A549 (cell line): ENCODE data around the gene UBE2C. TPM values are rescaled to one million over a fixed set of nuclear protein-coding genes. Genes with fewer than 3 reads are reported as not detected.

Experiments
- ATAC-seq, 2 experiments: fragments of 200-7000 bp in 1 of 2; fragments of >200 bp in 1 of 2; cut with Nextera tagmentation in 1 of 2; cut with Tn5 transposase in 1 of 2; 3 replicates each; pipeline versions ENCODE4 v1.8.0 to v1.9.1; 2018 to 2020; ENCODE audit warnings: mild to moderate bottlenecking in 1 of 2, moderate library complexity in 1 of 2
- CTCF ChIA-PET: fragments of 300-600 bp; sonication (Branson Sonifier 250); formaldehyde crosslinking; extraction: SDS; loops from one replicate; lab custom pipeline; 2021; ENCODE audit warnings: antibody characterized with exemption, inconsistent platforms; lab: Yijun Ruan, JAX
- POLR2A ChIA-PET: fragments of 350-600 bp; formaldehyde crosslinking; extraction: SDS; loops from one replicate; lab custom pipeline; 2021; ENCODE audit warnings: antibody characterized with exemption, inconsistent platforms; lab: Yijun Ruan, JAX
- DNase-seq, 2 experiments: peaks; one replicate each; pipeline versions ENCODE4 v3.0.0 to v3.0.0-alpha.2; 2011 to 2016; ENCODE audit warnings: low read depth in 1 of 2, low spot score in 1 of 2
- FAIRE-seq: peaks from 2 replicates; lab custom pipeline; 2011; peaks lifted over from hg19 to GRCh38; lab: Jason Lieb, UNC
- H3K27ac ChIP-seq, 2 experiments: fragments of >200 bp; sonication (Bioruptor Twin); formaldehyde crosslinking; 3 replicates each; pipeline ENCODE4 v1.5.1; 2016 to 2017
- H3K4me1 ChIP-seq: fragments of >200 bp; sonication (Bioruptor Twin); formaldehyde crosslinking; 3 replicates; pipeline ENCODE4 v1.6.1; 2016
- H3K4me2 ChIP-seq: fragments of >200 bp; sonication (Bioruptor Twin); formaldehyde crosslinking; 3 replicates; pipeline ENCODE4 v1.6.1; 2016
- H3K4me3 ChIP-seq: fragments of >200 bp; sonication (Bioruptor Twin); formaldehyde crosslinking; 3 replicates; pipeline ENCODE4 v1.5.1; 2016
- H3K9me3 ChIP-seq: fragments of >200 bp; sonication (Bioruptor Twin); formaldehyde crosslinking; 3 replicates; pipeline ENCODE4 v1.6.1; 2016
- BHLHE40 ChIP-seq: IDR thresholded peaks from 2 replicates; pipeline ENCODE4 v1.6.1; 2012; ENCODE audit warnings: low read depth, low read length, inconsistent platforms
- CBX8 ChIP-seq: fragments of 200-600 bp; sonication (generic); IDR thresholded peaks from 2 replicates; pipeline ENCODE4 v1.6.1; 2016
- EHF ChIP-seq: fragments of 250-450 bp; sonication (Bioruptor Pico); IDR thresholded peaks from 2 replicates; pipeline ENCODE4 v1.5.0; 2020; ENCODE audit warnings: mild to moderate bottlenecking
- EHMT2 ChIP-seq: fragments of 200-600 bp; sonication (generic); IDR thresholded peaks from 2 replicates; pipeline ENCODE4 v1.6.1; 2016; ENCODE audit warnings: antibody characterized with exemption, low read depth, mild to moderate bottlenecking, moderate library complexity
- FOXS1 ChIP-seq: fragments of 250-450 bp; sonication (Bioruptor Pico); IDR thresholded peaks from 2 replicates; pipeline ENCODE4 v1.5.0; 2020; ENCODE audit warnings: mild to moderate bottlenecking, moderate library complexity
- HDAC2 ChIP-seq: fragments of 200-600 bp; sonication (generic); IDR thresholded peaks from 2 replicates; pipeline ENCODE4 v1.6.1; 2016
- JUN ChIP-seq, 2 experiments: fragments of >200 bp; sonication (Bioruptor Twin); formaldehyde crosslinking; IDR thresholded peaks; 2 replicates in 1 of 2; 3 replicates in 1 of 2; pipeline ENCODE4 v1.6.1; 2016 to 2017
- KDM1A ChIP-seq: fragments of 200-600 bp; sonication (generic); IDR thresholded peaks from 2 replicates; pipeline ENCODE4 v1.6.1; 2016; ENCODE audit warnings: low read depth, mild to moderate bottlenecking
- MAFK ChIP-seq: fragments of 450-650 bp; IDR thresholded peaks from 2 replicates; pipeline ENCODE4 v1.6.1; 2014; ENCODE audit not compliant: partially characterized antibody
- MAX ChIP-seq: IDR thresholded peaks from 2 replicates; pipeline ENCODE4 v1.6.1; 2012
- MYC ChIP-seq: IDR thresholded peaks from 2 replicates; pipeline ENCODE4 v1.6.1; 2012; ENCODE audit warnings: mild to moderate bottlenecking, inconsistent platforms, low read length, improper control_type of control experiment, borderline replicate concordance
- NFE2L2 ChIP-seq: fragments of 150-350 bp; conservative IDR thresholded peaks from 2 replicates; pipeline ENCODE4 v1.6.1; 2014; ENCODE audit warnings: low read length
- PBX3 ChIP-seq: IDR thresholded peaks from 2 replicates; pipeline ENCODE4 v1.6.1; 2012
- POLR2A ChIP-seq: IDR thresholded peaks from 2 replicates; pipeline ENCODE4 v1.6.1; 2012; ENCODE audit warnings: mild to moderate bottlenecking, low read length
- RARB ChIP-seq: fragments of 250-450 bp; sonication (Bioruptor Pico); IDR thresholded peaks from 2 replicates; pipeline ENCODE4 v1.8.0; 2021; ENCODE audit warnings: mild to moderate bottlenecking, moderate library complexity
- TFCP2L1 ChIP-seq: fragments of 250-450 bp; sonication (Bioruptor Pico); IDR thresholded peaks from 2 replicates; pipeline ENCODE4 v1.5.0; 2021; ENCODE audit warnings: mild to moderate bottlenecking
- USF2 ChIP-seq: fragments of 450-650 bp; IDR thresholded peaks from 2 replicates; pipeline ENCODE4 v1.6.1; 2014; ENCODE audit warnings: antibody characterized with exemption
- ZC3H11A ChIP-seq: fragments of 450-650 bp; IDR thresholded peaks from 2 replicates; pipeline ENCODE4 v1.6.1; 2014; ENCODE audit warnings: antibody characterized with exemption, mild to moderate bottlenecking
- ZFP36 ChIP-seq: fragments of 450-650 bp; IDR thresholded peaks from 2 replicates; pipeline ENCODE4 v1.6.1; 2014; ENCODE audit warnings: borderline replicate concordance; ENCODE audit not compliant: partially characterized antibody
- ZNF302 ChIP-seq: fragments of 250-450 bp; sonication (Bioruptor Pico); IDR thresholded peaks from 2 replicates; pipeline ENCODE4 v1.9.0; 2021; ENCODE audit warnings: inconsistent platforms, mild to moderate bottlenecking, moderate library complexity
- ZSCAN20 ChIP-seq: fragments of 250-450 bp; sonication (Bioruptor Pico); IDR thresholded peaks from 2 replicates; pipeline ENCODE4 v1.8.0; 2022; ENCODE audit warnings: mild to moderate bottlenecking, moderate library complexity
- WGBS: methylation state at CpG from one replicate; pipeline ENCODE4 v1.1.6; 2017; ENCODE audit errors: missing lambda C conversion rate; 5-methylcytosine and 5-hydroxymethylcytosine counted together
- polyA plus RNA-seq, 4 experiments: library from polyadenylated mRNA; depleted of rRNA in 3 of 4; stranded (reverse); fragments of >200 nt; fragmentation: RNase III in 1 of 4; extraction: RNeasy Plus Mini Kit Qiagen cat#74134 plus additional on column Dnase treatment in 1 of 4; gene quantifications; 2 replicates in 3 of 4; 3 replicates in 1 of 4; pipeline ENCODE4 v1.2.3, GENCODE V29; 2011 to 2017
- TF ChIP-seq, protein P1 (sequence below): fragments of 250-450 bp; sonication (Bioruptor Pico); IDR thresholded peaks from 2 replicates; pipeline ENCODE4 v1.5.0; 2021; ENCODE audit warnings: mild to moderate bottlenecking, moderate library complexity, borderline replicate concordance
- TF ChIP-seq, protein P2 (sequence below): fragments of 150-350 bp; IDR thresholded peaks from 2 replicates; pipeline ENCODE4 v1.6.1; 2014; ENCODE audit warnings: low read depth, mild to moderate bottlenecking, low read length

UBE2C gene
- polyA plus RNA-seq, 2 of the 4 experiments (the other 2 are of a cell fraction), result 123 to 189 TPM

DNA sequence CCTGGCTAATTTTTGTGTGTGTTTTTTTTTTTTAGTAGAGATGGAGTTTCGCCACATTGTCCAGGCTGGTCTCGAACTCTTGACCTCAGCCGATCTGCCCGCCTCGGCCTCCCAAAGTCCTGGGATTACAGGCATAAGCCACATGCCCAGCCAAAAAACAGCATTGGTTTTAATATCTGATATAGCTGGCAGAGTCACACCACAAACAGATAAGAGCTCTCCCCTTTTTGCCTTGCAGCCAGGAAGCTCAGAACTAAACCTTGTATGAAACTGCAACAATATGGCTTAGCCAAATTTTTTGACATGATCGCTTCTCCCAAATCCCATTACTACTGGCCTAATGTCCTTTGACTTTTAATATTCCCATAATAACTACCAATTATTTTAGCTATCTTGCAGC, 39.9 kb downstream of the UBE2C start:
- TF ChIP-seq ZFP36 (no peak), EHF (CRISPR knock-in tag) (no peak), ZC3H11A (no peak), CBX8 (no peak), HDAC2 (no peak), NFE2L2 (no peak), BHLHE40 (no peak), MAX (no peak), MYC (no peak), JUN (IDR thresholded peaks at IDR 0.05) (no peak), ZNF302 (CRISPR knock-in tag) (no peak), TFCP2L1 (no peak), RARB (CRISPR knock-in tag) (no peak)
- TF ChIP-seq, protein P1, sequence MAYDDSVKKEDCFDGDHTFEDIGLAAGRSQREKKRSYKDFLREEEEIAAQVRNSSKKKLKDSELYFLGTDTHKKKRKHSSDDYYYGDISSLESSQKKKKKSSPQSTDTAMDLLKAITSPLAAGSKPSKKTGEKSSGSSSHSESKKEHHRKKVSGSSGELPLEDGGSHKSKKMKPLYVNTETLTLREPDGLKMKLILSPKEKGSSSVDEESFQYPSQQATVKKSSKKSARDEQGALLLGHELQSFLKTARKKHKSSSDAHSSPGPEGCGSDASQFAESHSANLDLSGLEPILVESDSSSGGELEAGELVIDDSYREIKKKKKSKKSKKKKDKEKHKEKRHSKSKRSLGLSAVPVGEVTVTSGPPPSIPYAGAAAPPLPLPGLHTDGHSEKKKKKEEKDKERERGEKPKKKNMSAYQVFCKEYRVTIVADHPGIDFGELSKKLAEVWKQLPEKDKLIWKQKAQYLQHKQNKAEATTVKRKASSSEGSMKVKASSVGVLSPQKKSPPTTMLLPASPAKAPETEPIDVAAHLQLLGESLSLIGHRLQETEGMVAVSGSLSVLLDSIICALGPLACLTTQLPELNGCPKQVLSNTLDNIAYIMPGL, result no peak
- peaks cover 8% of the 10 kb centered on the region; the same call in 2 of the 3 replicates for H3K4me1 ChIP-seq
- DNase-seq, result no peak
- ATAC-seq, result no peak
- no peak for FAIRE-seq
- 84% methylated on average over 6 of the region's 6 CpGs for WGBS
- CTCF ChIA-PET, result interaction anchor here (0.6 kb wide), 1 partner anchor 13 kb away, joined by 3 read pairs; no protein-coding TSS in a partner anchor
- H3K9me3 ChIP-seq, result no peaks in the 10 kb centered on the region
- H3K27ac ChIP-seq, result no peak overlapping the region
- no peak overlapping the region for H3K4me3 ChIP-seq
- POLR2A ChIA-PET, result no interaction called here
- H3K4me2 ChIP-seq, result no peak overlapping the region

DNA sequence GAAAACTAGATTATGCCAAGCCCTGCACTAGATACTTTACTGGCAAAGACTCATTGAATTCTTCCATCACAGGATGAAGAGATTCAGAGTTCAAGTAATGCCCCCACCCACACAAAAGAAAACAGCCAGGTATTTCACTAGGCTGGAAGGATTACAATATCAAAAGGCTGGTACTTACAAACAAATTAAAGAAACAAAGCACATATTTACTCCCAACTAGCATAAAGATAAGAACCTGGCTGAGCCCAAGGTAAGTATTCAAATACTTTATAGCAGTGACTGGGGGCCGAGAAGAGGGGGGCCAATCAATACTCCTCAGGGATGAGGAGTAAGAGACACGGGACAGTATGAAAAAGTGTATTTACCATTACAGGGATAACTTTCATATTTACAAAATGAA, 41.0 kb downstream of the UBE2C start:
- WGBS, result 80% methylated on average over 2 of the region's 2 CpGs
- peaks cover 14% of the 10 kb centered on the region; the same call in 2 of the 3 replicates for H3K4me1 ChIP-seq
- ChIA-PET CTCF (interaction anchor here (1.4 kb wide), 1 partner anchor 28 kb away, joined by 4 read pairs; the partner anchor contains the start of gene ZSWIM1), POLR2A (no interaction called here)
- H3K4me2 ChIP-seq, result no peak overlapping the region
- H3K9me3 ChIP-seq, result no peaks in the 10 kb centered on the region
- ATAC-seq (no peak), DNase-seq (no peak), FAIRE-seq (no peak)
- no peak overlapping the region for H3K4me3 ChIP-seq
- TF ChIP-seq USF2 (no peak), FOXS1 (CRISPR knock-in tag) (no peak), KDM1A (no peak), POLR2A (no peak), PBX3 (no peak), ZSCAN20 (CRISPR knock-in tag) (no peak), EHMT2 (no peak), MAFK (no peak)
- TF ChIP-seq, protein P2, sequence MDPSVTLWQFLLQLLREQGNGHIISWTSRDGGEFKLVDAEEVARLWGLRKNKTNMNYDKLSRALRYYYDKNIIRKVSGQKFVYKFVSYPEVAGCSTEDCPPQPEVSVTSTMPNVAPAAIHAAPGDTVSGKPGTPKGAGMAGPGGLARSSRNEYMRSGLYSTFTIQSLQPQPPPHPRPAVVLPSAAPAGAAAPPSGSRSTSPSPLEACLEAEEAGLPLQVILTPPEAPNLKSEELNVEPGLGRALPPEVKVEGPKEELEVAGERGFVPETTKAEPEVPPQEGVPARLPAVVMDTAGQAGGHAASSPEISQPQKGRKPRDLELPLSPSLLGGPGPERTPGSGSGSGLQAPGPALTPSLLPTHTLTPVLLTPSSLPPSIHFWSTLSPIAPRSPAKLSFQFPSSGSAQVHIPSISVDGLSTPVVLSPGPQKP, result no peak
- H3K27ac ChIP-seq, result no peak overlapping the region
